GM12865 (cell line): ENCODE data around the gene IFI6.
"Not testable (repeated sequence)": the region's sequence is repeated elsewhere in the genome, so short reads cannot be mapped to it uniquely, and the experiment has no call there.

Experiments
- DNase-seq: peaks from one replicate; pipeline ENCODE4 v3.0.0; 2010; ENCODE audit warnings: low read depth
- H3K4me3 ChIP-seq: 2 replicates; pipeline ENCODE4 v1.5.1; 2011; ENCODE audit warnings: mild to moderate bottlenecking, low read depth, low read length, control low read depth
- TF ChIP-seq, protein P1 (sequence below): IDR thresholded peaks from 2 replicates; pipeline ENCODE4 v1.5.1; 2011; ENCODE audit warnings: low read length, control low read depth, low read depth, inconsistent platforms; ENCODE audit not compliant: insufficient read depth; ENCODE audit errors: missing control alignments

The IFI6 gene

GRCh38 chr1:27684176-27684575 lies 12.2 kb upstream of the IFI6 start:
- DNase-seq: no peak
- no peak overlapping the region for H3K4me3 ChIP-seq
- TF ChIP-seq, protein P1, sequence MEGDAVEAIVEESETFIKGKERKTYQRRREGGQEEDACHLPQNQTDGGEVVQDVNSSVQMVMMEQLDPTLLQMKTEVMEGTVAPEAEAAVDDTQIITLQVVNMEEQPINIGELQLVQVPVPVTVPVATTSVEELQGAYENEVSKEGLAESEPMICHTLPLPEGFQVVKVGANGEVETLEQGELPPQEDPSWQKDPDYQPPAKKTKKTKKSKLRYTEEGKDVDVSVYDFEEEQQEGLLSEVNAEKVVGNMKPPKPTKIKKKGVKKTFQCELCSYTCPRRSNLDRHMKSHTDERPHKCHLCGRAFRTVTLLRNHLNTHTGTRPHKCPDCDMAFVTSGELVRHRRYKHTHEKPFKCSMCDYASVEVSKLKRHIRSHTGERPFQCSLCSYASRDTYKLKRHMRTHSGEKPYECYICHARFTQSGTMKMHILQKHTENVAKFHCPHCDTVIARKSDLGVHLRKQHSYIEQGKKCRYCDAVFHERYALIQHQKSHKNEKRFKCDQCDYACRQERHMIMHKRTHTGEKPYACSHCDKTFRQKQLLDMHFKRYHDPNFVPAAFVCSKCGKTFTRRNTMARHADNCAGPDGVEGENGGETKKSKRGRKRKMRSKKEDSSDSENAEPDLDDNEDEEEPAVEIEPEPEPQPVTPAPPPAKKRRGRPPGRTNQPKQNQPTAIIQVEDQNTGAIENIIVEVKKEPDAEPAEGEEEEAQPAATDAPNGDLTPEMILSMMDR: no peak

DNA sequence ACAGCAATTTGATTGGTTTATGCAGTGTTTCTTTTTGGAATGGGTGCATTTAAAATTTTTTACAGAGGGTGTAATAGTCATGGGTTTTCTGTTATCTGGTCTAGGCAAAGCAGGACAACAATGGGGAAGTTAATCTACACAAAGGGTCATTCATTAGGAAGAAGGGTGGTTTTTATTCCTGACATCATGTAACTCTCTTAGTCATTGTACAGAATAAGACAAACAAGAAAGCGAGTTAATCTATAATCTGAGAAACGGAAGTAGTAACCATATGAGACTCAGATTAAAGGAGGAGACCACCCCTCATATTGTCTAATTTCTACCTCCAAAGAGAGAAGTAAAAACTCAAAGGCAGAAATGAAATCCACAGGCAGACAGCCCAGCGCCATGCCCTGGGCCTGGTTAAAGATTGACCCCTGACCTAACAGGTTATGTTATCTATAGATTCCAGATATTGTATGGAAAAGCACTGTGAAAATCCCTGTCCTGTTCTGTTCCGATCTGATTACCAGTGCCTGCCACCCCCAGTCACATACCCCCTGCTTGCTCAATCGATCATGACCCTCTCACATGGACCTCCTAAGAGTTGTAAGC lies 10.5 kb upstream of the IFI6 start:
- H3K4me3 ChIP-seq: no peak overlapping the region
- TF ChIP-seq, protein P1: no peak
- DNase-seq: no peak

GRCh38 chr1:27681580-27681979 lies 9.6 kb upstream of the IFI6 start:
- DNase-seq, H3K4me3 ChIP-seq: not testable (repeated sequence)

DNA sequence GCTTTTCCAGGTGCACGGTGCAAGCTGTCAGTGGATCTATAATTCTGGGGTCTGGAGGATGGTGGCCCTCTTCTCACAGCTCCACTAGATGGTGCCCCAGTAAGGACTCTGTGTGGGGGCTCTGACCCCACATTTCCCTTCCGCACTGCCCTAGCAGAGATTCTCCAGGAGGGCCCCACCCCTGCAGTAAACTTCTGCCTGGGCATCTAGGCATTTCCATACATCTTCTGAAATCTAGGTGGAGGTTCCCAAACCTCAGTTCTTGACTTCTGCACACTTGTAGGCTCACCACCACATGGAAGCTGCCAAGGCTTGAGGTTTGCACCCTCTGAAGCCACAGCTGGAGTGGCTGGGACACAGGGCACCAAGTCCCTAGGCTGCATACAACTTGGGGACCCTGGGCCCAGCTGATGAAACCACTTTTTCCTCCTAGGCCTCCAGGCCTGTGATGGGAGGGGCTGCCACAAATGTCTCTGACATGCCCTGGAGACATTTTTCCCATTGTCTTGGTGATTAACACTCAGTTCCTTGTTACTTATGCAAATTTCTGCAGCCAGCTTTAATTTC lies 8.3 kb upstream of the IFI6 start:
- DNase-seq, H3K4me3 ChIP-seq: not testable (repeated sequence)

- H3K4me3 ChIP-seq: no peak overlapping the region
- DNase-seq: no peak
- TF ChIP-seq, protein P1: no peak
These were observed 6.8 kb upstream of the IFI6 start for GRCh38 chr1:27678747-27679146.

DNA sequence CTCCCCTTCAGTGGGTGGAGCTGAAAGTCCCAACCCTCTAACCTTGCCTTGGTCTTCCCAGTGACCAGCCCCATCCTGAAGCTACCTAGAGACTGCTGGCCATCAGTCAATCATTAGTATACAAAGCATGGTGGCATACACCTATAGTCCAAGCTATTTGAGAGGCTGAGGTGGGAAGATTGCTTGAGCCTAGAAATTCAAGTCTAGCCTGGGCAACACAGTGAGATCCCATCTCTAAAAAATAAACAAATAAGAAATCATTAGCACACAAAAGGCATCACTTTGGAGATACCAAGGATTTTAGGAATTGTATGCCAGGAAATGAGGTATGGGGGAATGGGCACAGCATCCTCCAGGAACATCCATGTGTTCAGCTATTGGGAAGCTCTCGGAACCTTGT lies 4.4 kb upstream of the IFI6 start:
- DNase-seq: no peak
- TF ChIP-seq, protein P1: no peak
- H3K4me3 ChIP-seq: no peak overlapping the region

- no peak for DNase-seq
- peak overlapping the region; percentile 67 for H3K4me3 ChIP-seq
- TF ChIP-seq, protein P1: no peak
These were observed 739 bp upstream of the IFI6 start for GRCh38 chr1:27672750-27673112.

DNA sequence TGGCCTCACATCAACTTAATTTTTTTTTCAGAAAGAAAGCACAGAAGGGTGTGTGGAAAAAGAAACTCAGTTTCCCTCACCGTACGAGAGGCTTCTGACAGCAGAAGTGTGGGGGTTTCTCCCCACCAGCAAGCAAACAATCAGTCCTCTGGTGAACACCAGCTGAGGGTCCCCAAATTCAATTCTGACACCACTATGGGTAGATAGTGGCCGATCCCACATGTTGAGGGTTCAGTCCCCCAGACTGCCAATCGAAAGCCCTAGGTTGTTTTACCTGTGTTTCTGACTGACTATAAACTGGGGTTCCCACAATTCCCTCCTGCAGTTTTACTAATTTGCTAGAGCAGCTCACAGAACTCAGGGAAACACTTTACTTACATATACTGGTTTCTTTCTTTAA lies 2.1 kb downstream of the IFI6 start:
- peak overlapping the region; percentile 67 for H3K4me3 ChIP-seq

More for the DNA sequence above, 2.1 kb downstream of the IFI6 start:
- DNase-seq: no peak
- TF ChIP-seq, protein P1: no peak
